ENCODE results near the gene C1QL1. TPM values are rescaled to one million over a fixed set of nuclear protein-coding genes. Genes with fewer than 3 reads are reported as not detected.
A peak's percentile ranks its signal among the peaks of the same experiment; 100 is the strongest.

Gene C1QL1
- total and polyA plus RNA-seq, 2 of the 13 experiments (the other 11 are each of a cell fraction or from before 2014, with no cell fraction given) = 0.11 TPM

DNA sequence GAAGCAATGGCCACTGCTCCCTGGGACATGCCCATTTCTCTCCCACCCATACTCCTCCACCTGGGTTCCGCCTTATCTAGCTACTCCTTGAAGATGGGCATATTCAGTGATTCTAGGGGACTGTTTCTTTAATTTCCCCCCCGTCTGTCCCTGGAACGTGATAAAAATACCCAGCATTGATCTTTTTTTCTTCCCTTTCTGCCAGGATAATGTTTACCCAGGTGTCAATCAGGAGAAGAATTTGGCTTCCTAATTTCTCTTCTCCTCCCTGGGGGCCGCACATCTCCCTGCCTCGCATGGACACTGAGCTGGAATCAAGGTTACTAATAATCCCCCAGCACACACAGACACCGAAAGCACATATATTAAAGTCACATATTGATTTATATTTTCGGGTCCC is 48.1 kb upstream of the C1QL1 start:
- DNase-seq (ENCODE audit: low spot score) (no peak), FAIRE-seq (no peak), ATAC-seq (no peak)
- no peaks in the 10 kb centered on the region for H4K20me1 ChIP-seq (ENCODE audit: insufficient read depth, low read length)
- BruUV-seq (replicated peaks) = no TSS peak
- in situ Hi-C loops (cut with HindIII; ENCODE audit: extremely low pct_ligation_motif_present, low pct_unique_long_range_greater_than_20kb) (loop anchor here (5.0 to 25.0 kb wide), 2 partner anchors 94 to 229 kb away; no protein-coding TSS in a partner anchor), intact Hi-C loops (cut with micrococcal nuclease; ENCODE audit: unreplicated experiment) (no loop called here)
- peaks cover 58% of the 10 kb centered on the region for H3K4me1 ChIP-seq (ENCODE audit: insufficient read depth, low read length)
- peaks cover 0 to 22% of the 10 kb centered on the region in 2 experiments; a peak in 3 of 5 replicates for H3K27me3 ChIP-seq (ENCODE audit: control insufficient read depth in 1 of 2, insufficient read depth in 2 of 2, low read length in 2 of 2)
- H2AFZ ChIP-seq (ENCODE audit: low read length) = no peak overlapping the region
- WGBS (ENCODE audit: low lambda C conversion rate) = 30% methylated on average over 7 of the region's 7 CpGs
- no peak for TF ChIP-seq ZNF891 (CRISPR knock-in tag; IDR thresholded peaks at IDR 0.05)
- TF ChIP-seq, protein P1, sequence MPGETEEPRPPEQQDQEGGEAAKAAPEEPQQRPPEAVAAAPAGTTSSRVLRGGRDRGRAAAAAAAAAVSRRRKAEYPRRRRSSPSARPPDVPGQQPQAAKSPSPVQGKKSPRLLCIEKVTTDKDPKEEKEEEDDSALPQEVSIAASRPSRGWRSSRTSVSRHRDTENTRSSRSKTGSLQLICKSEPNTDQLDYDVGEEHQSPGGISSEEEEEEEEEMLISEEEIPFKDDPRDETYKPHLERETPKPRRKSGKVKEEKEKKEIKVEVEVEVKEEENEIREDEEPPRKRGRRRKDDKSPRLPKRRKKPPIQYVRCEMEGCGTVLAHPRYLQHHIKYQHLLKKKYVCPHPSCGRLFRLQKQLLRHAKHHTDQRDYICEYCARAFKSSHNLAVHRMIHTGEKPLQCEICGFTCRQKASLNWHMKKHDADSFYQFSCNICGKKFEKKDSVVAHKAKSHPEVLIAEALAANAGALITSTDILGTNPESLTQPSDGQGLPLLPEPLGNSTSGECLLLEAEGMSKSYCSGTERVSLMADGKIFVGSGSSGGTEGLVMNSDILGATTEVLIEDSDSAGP (CRISPR knock-in tag; IDR thresholded peaks at IDR 0.05; ENCODE audit: borderline replicate concordance) = peak; percentile 73
- H3K79me2 ChIP-seq (ENCODE audit: insufficient read depth, low read length) = no peaks in the 10 kb centered on the region
- no peak overlapping the region for H3K4me3 ChIP-seq (replicated peaks in 1 of 3; ENCODE audit: insufficient read depth in 1 of 3, low read depth in 2 of 3, low read length in 3 of 3)
- no peak overlapping the region for H3K27ac ChIP-seq (ENCODE audit: extremely low read length, insufficient read depth, low read length)
- no peaks in the 10 kb centered on the region for H3K9me3 ChIP-seq (ENCODE audit: low read length)
- H3K36me3 ChIP-seq (replicated peaks in 1 of 2; ENCODE audit: control insufficient read depth in 1 of 2, insufficient read depth in 2 of 2, low read length in 2 of 2) = no peaks in the 10 kb centered on the region
- H3K4me2 ChIP-seq (ENCODE audit: low read depth, low read length) = peak overlapping the region; percentile 27
- CTCF ChIA-PET (ENCODE audit: low intra/inter-chr PET ratio, low total read pairs) = interaction anchor here (1.2 to 4.8 kb wide), 3 partner anchors 83 to 105 kb away, joined by 3 to 24 read pairs (median 4); no protein-coding TSS in a partner anchor
- H3K9ac ChIP-seq (ENCODE audit: insufficient read depth, low read depth, low read length) = no peak overlapping the region
- POLR2A ChIA-PET = no interaction called here

DNA sequence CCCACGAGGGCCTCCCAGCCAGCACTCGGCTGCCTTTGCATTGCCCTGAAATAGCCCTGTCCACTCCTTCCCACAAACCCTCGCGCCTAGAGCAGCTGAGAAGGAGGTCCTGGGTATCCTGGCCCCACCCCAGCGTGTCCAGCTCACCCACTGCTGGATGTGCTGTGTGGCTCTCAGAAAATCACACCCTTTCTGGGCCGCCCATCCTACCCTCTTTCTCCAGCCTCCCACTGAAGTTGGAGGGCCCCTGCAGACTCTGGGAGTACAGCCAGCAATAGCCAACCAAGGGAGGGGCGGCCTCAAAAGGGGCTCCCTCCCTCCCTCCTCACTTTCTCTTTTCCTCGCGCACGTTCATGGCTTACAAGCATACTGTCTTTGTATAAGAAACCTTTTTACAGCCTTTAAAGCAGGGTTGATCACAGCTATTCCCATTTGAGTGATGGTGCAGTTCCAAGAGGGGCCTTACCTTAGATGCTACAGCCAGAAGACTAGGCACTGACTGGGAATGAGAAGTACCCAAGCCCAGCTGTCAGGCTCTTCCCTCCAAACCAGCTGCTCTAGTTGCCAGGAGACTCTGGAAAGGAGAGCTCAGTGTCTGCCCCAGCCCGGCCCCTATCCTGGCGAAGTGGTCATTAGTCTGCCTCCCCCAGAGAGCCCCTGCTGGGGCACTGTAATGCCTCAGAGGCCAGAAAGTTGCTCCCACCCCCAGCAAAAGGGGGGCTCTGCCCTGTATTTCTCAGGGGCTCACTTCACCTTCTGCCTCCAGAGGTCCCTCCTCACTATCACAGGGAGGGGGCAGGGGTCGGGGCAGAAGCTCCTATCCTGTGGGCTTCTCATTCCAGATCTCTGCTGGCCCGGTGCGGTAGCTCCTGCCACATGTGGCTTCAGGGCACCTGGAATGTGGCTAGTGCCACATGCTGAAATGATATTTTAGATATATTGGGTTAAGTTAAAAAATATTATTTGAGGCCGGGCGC is 45.2 kb upstream of the C1QL1 start:
- Histone ChIP-seq H3K9me3 (ENCODE audit: low read length) (no peaks in the 10 kb centered on the region), H3K79me2 (ENCODE audit: insufficient read depth, low read length) (no peaks in the 10 kb centered on the region), H3K36me3 (replicated peaks in 1 of 2; ENCODE audit: control insufficient read depth in 1 of 2, insufficient read depth in 2 of 2, low read length in 2 of 2) (no peaks in the 10 kb centered on the region), H3K4me3 (replicated peaks in 1 of 3; ENCODE audit: insufficient read depth in 1 of 3, low read depth in 2 of 3, low read length in 3 of 3) (no peak overlapping the region), H3K27me3 (ENCODE audit: control insufficient read depth in 1 of 2, insufficient read depth in 2 of 2, low read length in 2 of 2) (peaks cover 1 to 21% of the 10 kb centered on the region in 2 experiments; a peak in 2 of 5 replicates), H4K20me1 (ENCODE audit: insufficient read depth, low read length) (no peaks in the 10 kb centered on the region), H3K9ac (ENCODE audit: insufficient read depth, low read depth, low read length) (no peak overlapping the region), H3K4me1 (ENCODE audit: insufficient read depth, low read length) (peaks cover 33% of the 10 kb centered on the region), H3K27ac (ENCODE audit: extremely low read length, insufficient read depth, low read length) (no peak overlapping the region), H3K4me2 (ENCODE audit: low read depth, low read length) (no peak overlapping the region), H2AFZ (ENCODE audit: low read length) (no peak overlapping the region)
- DNase-seq (ENCODE audit: low spot score) = no peak
- no TSS peak for BruUV-seq (replicated peaks)
- intact Hi-C loops (cut with micrococcal nuclease; ENCODE audit: unreplicated experiment) (no loop called here), in situ Hi-C loops (cut with HindIII; ENCODE audit: extremely low pct_ligation_motif_present, low pct_unique_long_range_greater_than_20kb) (loop anchor here (25.0 kb wide), 1 partner anchor 226 kb away; no protein-coding TSS in a partner anchor)
- no peak for FAIRE-seq
- no peak for ATAC-seq
- WGBS (ENCODE audit: low lambda C conversion rate) = 47% methylated on average over 17 of the region's 17 CpGs
- ChIA-PET CTCF (ENCODE audit: low intra/inter-chr PET ratio, low total read pairs) (no interaction called here), POLR2A (no interaction called here)
- TF ChIP-seq, protein P2, sequence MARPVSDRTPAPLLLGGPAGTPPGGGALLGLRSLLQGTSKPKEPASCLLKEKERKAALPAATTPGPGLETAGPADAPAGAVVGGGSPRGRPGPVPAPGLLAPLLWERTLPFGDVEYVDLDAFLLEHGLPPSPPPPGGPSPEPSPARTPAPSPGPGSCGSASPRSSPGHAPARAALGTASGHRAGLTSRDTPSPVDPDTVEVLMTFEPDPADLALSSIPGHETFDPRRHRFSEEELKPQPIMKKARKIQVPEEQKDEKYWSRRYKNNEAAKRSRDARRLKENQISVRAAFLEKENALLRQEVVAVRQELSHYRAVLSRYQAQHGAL (CRISPR knock-in tag; IDR thresholded peaks at IDR 0.05; ENCODE audit: not compliant biosample characterization) = no peak
- TF ChIP-seq ZNF768 (CRISPR knock-in tag; IDR thresholded peaks at IDR 0.05) = peak; percentile 94
- TF ChIP-seq ZC3H4 (CRISPR knock-in tag; IDR thresholded peaks at IDR 0.05; ENCODE audit: borderline replicate concordance) = no peak
- TF ChIP-seq, protein P3, sequence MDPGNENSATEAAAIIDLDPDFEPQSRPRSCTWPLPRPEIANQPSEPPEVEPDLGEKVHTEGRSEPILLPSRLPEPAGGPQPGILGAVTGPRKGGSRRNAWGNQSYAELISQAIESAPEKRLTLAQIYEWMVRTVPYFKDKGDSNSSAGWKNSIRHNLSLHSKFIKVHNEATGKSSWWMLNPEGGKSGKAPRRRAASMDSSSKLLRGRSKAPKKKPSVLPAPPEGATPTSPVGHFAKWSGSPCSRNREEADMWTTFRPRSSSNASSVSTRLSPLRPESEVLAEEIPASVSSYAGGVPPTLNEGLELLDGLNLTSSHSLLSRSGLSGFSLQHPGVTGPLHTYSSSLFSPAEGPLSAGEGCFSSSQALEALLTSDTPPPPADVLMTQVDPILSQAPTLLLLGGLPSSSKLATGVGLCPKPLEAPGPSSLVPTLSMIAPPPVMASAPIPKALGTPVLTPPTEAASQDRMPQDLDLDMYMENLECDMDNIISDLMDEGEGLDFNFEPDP (CRISPR knock-in tag; conservative IDR thresholded peaks at IDR 0.05) = 0 out of 2 replicates have a peak, but pooled peaks have one; percentile 31
- TF ChIP-seq, protein P4, sequence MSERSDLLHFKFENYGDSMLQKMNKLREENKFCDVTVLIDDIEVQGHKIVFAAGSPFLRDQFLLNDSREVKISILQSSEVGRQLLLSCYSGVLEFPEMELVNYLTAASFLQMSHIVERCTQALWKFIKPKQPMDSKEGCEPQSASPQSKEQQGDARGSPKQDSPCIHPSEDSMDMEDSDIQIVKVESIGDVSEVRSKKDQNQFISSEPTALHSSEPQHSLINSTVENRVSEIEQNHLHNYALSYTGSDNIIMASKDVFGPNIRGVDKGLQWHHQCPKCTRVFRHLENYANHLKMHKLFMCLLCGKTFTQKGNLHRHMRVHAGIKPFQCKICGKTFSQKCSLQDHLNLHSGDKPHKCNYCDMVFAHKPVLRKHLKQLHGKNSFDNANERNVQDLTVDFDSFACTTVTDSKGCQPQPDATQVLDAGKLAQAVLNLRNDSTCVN (CRISPR knock-in tag; IDR thresholded peaks at IDR 0.05; ENCODE audit: borderline replicate concordance) = no peak

Measured in HepG2 (cell line).